Thyroid gland (tissue), 4 donors: ENCODE results near the gene ZKSCAN7.

Source experiments
- CTCF ChIP-seq, 6 experiments: fragments of 200-600 bp in 3 of 6; fragments of 450-650 bp in 3 of 6; sonication (generic) in 3 of 6; IDR thresholded peaks; one replicate each; pipeline ENCODE4 v1.5.1; 2016 to 2019; ENCODE audit warnings: antibody characterized with exemption in 6 of 6, mild to moderate bottlenecking in 2 of 6, inconsistent platforms in 1 of 6, moderate library complexity in 1 of 6
- POLR2A ChIP-seq, 2 donors: fragments of 450-650 bp; IDR thresholded peaks; one replicate each; pipeline ENCODE4 v1.6.1; 2017; ENCODE audit warnings: antibody characterized with exemption in 2 of 2, mild to moderate bottlenecking in 2 of 2, moderate library complexity in 1 of 2

GRCh38 chr3:44506556-44506955 is 48.4 kb upstream of the ZKSCAN7 start:
- TF ChIP-seq CTCF (IDR thresholded peaks at IDR 0.05) = no peak
- no peak for TF ChIP-seq POLR2A (IDR thresholded peaks at IDR 0.05)
